Measurements from ENCODE around the gene RESF1. TPM values are rescaled to one million over a fixed set of nuclear protein-coding genes. Genes with fewer than 3 reads are reported as not detected.

Gene RESF1
- total and polyA plus RNA-seq, 2 donors (not counting 3 experiments of a cell fraction or from before 2014, with no cell fraction given): 40.3 to 70.0 TPM

DNA sequence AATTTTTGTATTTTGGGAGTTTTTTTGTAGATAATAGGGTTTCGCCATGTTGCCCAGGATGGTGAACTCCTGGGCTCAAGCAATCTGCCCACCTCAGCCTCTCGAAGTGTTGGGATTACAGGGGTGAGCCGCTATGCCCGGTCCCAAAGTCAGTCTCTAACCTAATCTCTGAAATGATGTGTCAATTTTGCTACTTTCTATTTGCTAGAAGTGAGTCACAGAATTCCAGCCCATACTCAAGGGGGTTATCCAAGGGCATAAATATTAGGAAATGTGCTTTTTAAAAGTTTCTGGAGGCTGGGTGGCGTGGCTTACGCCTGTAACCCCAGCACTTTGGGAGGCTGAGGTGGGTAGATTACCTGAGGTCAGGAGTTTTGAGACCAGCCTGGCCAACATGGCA is 40.5 kb downstream of the RESF1 start:
- no peak overlapping the region for H3K27ac ChIP-seq (ENCODE audit: insufficient read depth, low read depth, low read length)
- intact Hi-C loops (cut with micrococcal nuclease) (no loop called here), dilution Hi-C loops (cut with MboI; ENCODE audit: extremely low pct_ligation_motif_present, low sequenced_read_pairs) (no loop called here)
- H3K36me3 ChIP-seq (ENCODE audit: control insufficient read depth in 2 of 2, extremely low read depth in 1 of 2, insufficient read depth in 2 of 2, low read length in 2 of 2): peaks cover 5 to 14% of the 10 kb centered on the region in 2 experiments
- no peaks in the 10 kb centered on the region for H3K9me3 ChIP-seq (replicated peaks; ENCODE audit: control insufficient read depth, insufficient read depth, low read length)
- H3K4me1 ChIP-seq (ENCODE audit: control insufficient read depth, extremely low read depth, insufficient read depth, low read length): no peaks in the 10 kb centered on the region
- H3K9me1 ChIP-seq (replicated peaks; ENCODE audit: control insufficient read depth, extremely low read depth, insufficient read depth, low read length): no peaks in the 10 kb centered on the region
- H3K9ac ChIP-seq (replicated peaks; ENCODE audit: extremely low read depth, insufficient read depth, low read length): no peak overlapping the region
- BruUV-seq (replicated peaks): no TSS peak
- DNase-seq (ENCODE audit: low read depth, low spot score) (no peak), FAIRE-seq (no peak)
- no peaks in the 10 kb centered on the region for H3K27me3 ChIP-seq (ENCODE audit: control insufficient read depth in 2 of 2, insufficient read depth in 2 of 2, low read length in 2 of 2)
- no peak overlapping the region for H3K4me2 ChIP-seq (ENCODE audit: insufficient read depth, low read length)
- CTCF ChIA-PET: no interaction called here
- POLR2A ChIA-PET: no interaction called here
- H3K79me2 ChIP-seq (ENCODE audit: control insufficient read depth, insufficient read depth, low read length): no peaks in the 10 kb centered on the region
- H4K20me1 ChIP-seq (replicated peaks; ENCODE audit: control insufficient read depth, extremely low read depth, insufficient read depth, low read length): no peaks in the 10 kb centered on the region
- no peak for TF ChIP-seq FOS (IDR thresholded peaks at IDR 0.05; ENCODE audit: borderline replicate concordance, insufficient read depth, low read length)
- no peak for TF ChIP-seq POLR2A (IDR thresholded peaks at IDR 0.05; ENCODE audit: low read depth, low read length)
- TF ChIP-seq EZH2 (IDR thresholded peaks at IDR 0.05; ENCODE audit: borderline replicate concordance, low read depth, low read length, severe bottlenecking): no peak
- TF ChIP-seq, protein P1, sequence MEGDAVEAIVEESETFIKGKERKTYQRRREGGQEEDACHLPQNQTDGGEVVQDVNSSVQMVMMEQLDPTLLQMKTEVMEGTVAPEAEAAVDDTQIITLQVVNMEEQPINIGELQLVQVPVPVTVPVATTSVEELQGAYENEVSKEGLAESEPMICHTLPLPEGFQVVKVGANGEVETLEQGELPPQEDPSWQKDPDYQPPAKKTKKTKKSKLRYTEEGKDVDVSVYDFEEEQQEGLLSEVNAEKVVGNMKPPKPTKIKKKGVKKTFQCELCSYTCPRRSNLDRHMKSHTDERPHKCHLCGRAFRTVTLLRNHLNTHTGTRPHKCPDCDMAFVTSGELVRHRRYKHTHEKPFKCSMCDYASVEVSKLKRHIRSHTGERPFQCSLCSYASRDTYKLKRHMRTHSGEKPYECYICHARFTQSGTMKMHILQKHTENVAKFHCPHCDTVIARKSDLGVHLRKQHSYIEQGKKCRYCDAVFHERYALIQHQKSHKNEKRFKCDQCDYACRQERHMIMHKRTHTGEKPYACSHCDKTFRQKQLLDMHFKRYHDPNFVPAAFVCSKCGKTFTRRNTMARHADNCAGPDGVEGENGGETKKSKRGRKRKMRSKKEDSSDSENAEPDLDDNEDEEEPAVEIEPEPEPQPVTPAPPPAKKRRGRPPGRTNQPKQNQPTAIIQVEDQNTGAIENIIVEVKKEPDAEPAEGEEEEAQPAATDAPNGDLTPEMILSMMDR (IDR thresholded peaks at IDR 0.05; ENCODE audit: extremely low read depth in 1 of 2, insufficient read depth in 1 of 2, low read depth in 1 of 2, low read length in 2 of 2): no peak
- TF ChIP-seq, protein P2, sequence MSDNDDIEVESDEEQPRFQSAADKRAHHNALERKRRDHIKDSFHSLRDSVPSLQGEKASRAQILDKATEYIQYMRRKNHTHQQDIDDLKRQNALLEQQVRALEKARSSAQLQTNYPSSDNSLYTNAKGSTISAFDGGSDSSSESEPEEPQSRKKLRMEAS (IDR thresholded peaks at IDR 0.05; ENCODE audit: insufficient read depth, insufficient read length): no peak
- TF ChIP-seq JUN (IDR thresholded peaks at IDR 0.05; ENCODE audit: borderline replicate concordance, insufficient read depth, insufficient read length, low read depth): no peak
- TF ChIP-seq POLR2AphosphoS5 (IDR thresholded peaks at IDR 0.05; ENCODE audit: insufficient read depth, low read depth, low read length): no peak
- no peak for TF ChIP-seq GATA2 (IDR thresholded peaks at IDR 0.05; ENCODE audit: insufficient read depth, insufficient read length, low read depth, low read length)
- TF ChIP-seq MYC (IDR thresholded peaks at IDR 0.05; ENCODE audit: low read depth, low read length): no peak
- no peak overlapping the region for H3K4me3 ChIP-seq (replicated peaks in 1 of 3; ENCODE audit: insufficient read depth in 1 of 3, low read depth in 1 of 3, low read length in 3 of 3)
- no peak overlapping the region for H2AFZ ChIP-seq (ENCODE audit: low read depth, low read length)
